Measurements from ENCODE around the gene CFAP410.

- TF ChIP-seq POLR2A (IDR thresholded peaks at IDR 0.05) (no peak), CTCF (IDR thresholded peaks at IDR 0.05) (no peak)
Measured at GRCh38 chr21:44288251-44289110, 50.7 kb downstream of the CFAP410 start.
